GM12865 (cell line): ENCODE measurements around the gene OTUD3.
"Not testable (repeated sequence)": the region's sequence is repeated elsewhere in the genome, so short reads cannot be mapped to it uniquely, and the experiment has no call there.

Source experiments
- DNase-seq: peaks from one replicate; pipeline ENCODE4 v3.0.0; 2010; ENCODE audit warnings: low read depth
- H3K4me3 ChIP-seq: 2 replicates; pipeline ENCODE4 v1.5.1; 2011; ENCODE audit warnings: mild to moderate bottlenecking, low read depth, low read length, control low read depth
- CTCF ChIP-seq: IDR thresholded peaks from 2 replicates; pipeline ENCODE4 v1.5.1; 2011; ENCODE audit warnings: low read length, control low read depth, low read depth, inconsistent platforms; ENCODE audit not compliant: insufficient read depth; ENCODE audit errors: missing control alignments

Gene OTUD3

GRCh38 chr1:19846338-19846737, 35.9 kb upstream of the OTUD3 start:
- no peak overlapping the region for H3K4me3 ChIP-seq
- no peak for DNase-seq
- no peak for TF ChIP-seq CTCF

- H3K4me3 ChIP-seq, DNase-seq: not testable (repeated sequence)
These were observed 34.9 kb upstream of the OTUD3 start for GRCh38 chr1:19847334-19847733.

- not testable (repeated sequence) for H3K4me3 ChIP-seq, DNase-seq
These were observed 32.9 kb upstream of the OTUD3 start for GRCh38 chr1:19849307-19849706.

GRCh38 chr1:19850214-19850613, 32.0 kb upstream of the OTUD3 start:
- no peak for DNase-seq
- no peak overlapping the region for H3K4me3 ChIP-seq
- TF ChIP-seq CTCF = no peak

GRCh38 chr1:19852036-19852435, 30.2 kb upstream of the OTUD3 start:
- TF ChIP-seq CTCF = no peak
- DNase-seq = no peak
- no peak overlapping the region for H3K4me3 ChIP-seq

GRCh38 chr1:19854866-19855265, 27.3 kb upstream of the OTUD3 start:
- H3K4me3 ChIP-seq = no peak overlapping the region
- DNase-seq = no peak
- no peak for TF ChIP-seq CTCF

GRCh38 chr1:19858893-19859292, 23.3 kb upstream of the OTUD3 start:
- no peak for TF ChIP-seq CTCF
- peak; percentile 38 for DNase-seq

GRCh38 chr1:19859876-19860275, 22.3 kb upstream of the OTUD3 start:
- H3K4me3 ChIP-seq = no peak overlapping the region
- TF ChIP-seq CTCF = no peak
- DNase-seq = no peak

More at GRCh38 chr1:19858893-19859292, 23.3 kb upstream of the OTUD3 start:
- H3K4me3 ChIP-seq = no peak overlapping the region
